Nephron progenitor cell (in vitro differentiated cells): Measurements from ENCODE around the gene CALCB.

Experiments used
- DNase-seq: peaks from one replicate; pipeline ENCODE4 v3.0.0; 2021
- H3K27ac Mint-ChIP-seq: 2 replicates; pipeline ENCODE4 v1.8.0; 2021; ENCODE audit warnings: mild to moderate bottlenecking, moderate library complexity, mixed read lengths
- H3K27me3 Mint-ChIP-seq: 2 replicates; pipeline ENCODE4 v1.8.0; 2021; ENCODE audit warnings: mild to moderate bottlenecking, low read depth, mixed read lengths; ENCODE audit not compliant: poor library complexity
- H3K36me3 Mint-ChIP-seq: 2 replicates; pipeline ENCODE4 v1.8.0; 2021; ENCODE audit warnings: low read depth, mixed read lengths
- H3K4me1 Mint-ChIP-seq: 2 replicates; pipeline ENCODE4 v1.8.0; 2021; ENCODE audit warnings: mixed read lengths
- H3K4me3 Mint-ChIP-seq: 2 replicates; pipeline ENCODE4 v1.8.0; 2021; ENCODE audit warnings: mild to moderate bottlenecking, moderate library complexity, mixed read lengths
- H3K9me3 Mint-ChIP-seq: 2 replicates; pipeline ENCODE4 v1.8.0; 2021; ENCODE audit warnings: mild to moderate bottlenecking, moderate library complexity, mixed read lengths
- CTCF ChIP-seq: fragments of 200-600 bp; sonication (generic); IDR thresholded peaks from 2 replicates; pipeline ENCODE4 v1.5.0; 2021; ENCODE audit warnings: antibody characterized with exemption

The CALCB gene

GRCh38 chr11:15111215-15111614 is 37.8 kb downstream of the CALCB start:
- H3K9me3 Mint-ChIP-seq, result no peaks in the 10 kb centered on the region
- no peak overlapping the region for H3K4me3 Mint-ChIP-seq
- H3K27ac Mint-ChIP-seq, result no peak overlapping the region
- no peaks in the 10 kb centered on the region for H3K36me3 Mint-ChIP-seq
- TF ChIP-seq CTCF, result no peak
- H3K4me1 Mint-ChIP-seq, result peaks cover 27% of the 10 kb centered on the region
- peaks cover 60% of the 10 kb centered on the region for H3K27me3 Mint-ChIP-seq
- no peak for DNase-seq

GRCh38 chr11:15112131-15112541 is 38.7 kb downstream of the CALCB start:
- no peak overlapping the region for H3K27ac Mint-ChIP-seq
- peaks cover 66% of the 10 kb centered on the region for H3K27me3 Mint-ChIP-seq
- H3K36me3 Mint-ChIP-seq, result no peaks in the 10 kb centered on the region
- no peak for TF ChIP-seq CTCF
- peaks cover 27% of the 10 kb centered on the region for H3K4me1 Mint-ChIP-seq
- no peak overlapping the region for H3K4me3 Mint-ChIP-seq
- no peaks in the 10 kb centered on the region for H3K9me3 Mint-ChIP-seq
- DNase-seq, result no peak

- peak overlapping the region; percentile 68 for H3K4me3 Mint-ChIP-seq
- H3K9me3 Mint-ChIP-seq, result no peaks in the 10 kb centered on the region
- H3K36me3 Mint-ChIP-seq, result no peaks in the 10 kb centered on the region
- DNase-seq, result no peak
- peaks cover 23% of the 10 kb centered on the region for H3K4me1 Mint-ChIP-seq
- no peak for TF ChIP-seq CTCF
- peaks cover 75% of the 10 kb centered on the region for H3K27me3 Mint-ChIP-seq
- H3K27ac Mint-ChIP-seq, result no peak overlapping the region
These were observed 40.0 kb downstream of the CALCB start for GRCh38 chr11:15113381-15113780.

GRCh38 chr11:15114501-15115475 is 41.4 kb downstream of the CALCB start, which contains the start of gene INSC:
Gene INSC, plus strand, starts transcription at chr11:15114923. Its CDS starts 34,252 bp downstream, at chr11:15149175.
- Mint-ChIP-seq H3K27me3 (peaks cover 77% of the 10 kb centered on the region), H3K9me3 (no peaks in the 10 kb centered on the region), H3K36me3 (no peaks in the 10 kb centered on the region), H3K4me3 (peak within 1 kb of the TSS; percentile 76), H3K27ac (no peak within 1 kb of the TSS), H3K4me1 (peaks cover 20% of the 10 kb centered on the region)
- TF ChIP-seq CTCF, result no peak
- peak; percentile 63 for DNase-seq

- Mint-ChIP-seq H3K9me3 (no peaks in the 10 kb centered on the region), H3K27ac (no peak overlapping the region), H3K36me3 (no peaks in the 10 kb centered on the region), H3K27me3 (peaks cover 72% of the 10 kb centered on the region), H3K4me3 (no peak overlapping the region), H3K4me1 (peaks cover 20% of the 10 kb centered on the region)
- no peak for TF ChIP-seq CTCF
- no peak for DNase-seq
These were observed 42.3 kb downstream of the CALCB start for GRCh38 chr11:15115686-15116085.
